Trophoblast cell (in vitro differentiated cells and primary cell): ENCODE results near the gene OLAH.

Source experiments
- DNase-seq, 2 donors: peaks; one replicate each; pipeline ENCODE4 v3.0.0-alpha.2; 2016
- H2AFZ ChIP-seq: 2 replicates; pipeline ENCODE4 v1.6.1; 2013; ENCODE audit warnings: low read length, moderate library complexity, mild to moderate bottlenecking; ENCODE audit not compliant: insufficient read depth, poor library complexity
- H2AK5ac ChIP-seq: 2 replicates; pipeline ENCODE4 v1.6.1; 2013; ENCODE audit warnings: mild to moderate bottlenecking, low read length
- H2BK120ac ChIP-seq: 2 replicates; pipeline ENCODE4 v1.6.1; 2013; ENCODE audit warnings: low read length, mild to moderate bottlenecking, moderate library complexity; ENCODE audit not compliant: insufficient read depth, poor library complexity
- H2BK12ac ChIP-seq: 2 replicates; pipeline ENCODE4 v1.6.1; 2013; ENCODE audit warnings: mild to moderate bottlenecking, low read length, moderate library complexity
- H2BK5ac ChIP-seq: 2 replicates; pipeline ENCODE4 v1.6.1; 2013; ENCODE audit warnings: low read length, low read depth, moderate library complexity, mild to moderate bottlenecking; ENCODE audit not compliant: poor library complexity
- H3K14ac ChIP-seq: 2 replicates; pipeline ENCODE4 v1.6.1; 2013; ENCODE audit warnings: mild to moderate bottlenecking, low read length
- H3K18ac ChIP-seq: 2 replicates; pipeline ENCODE4 v1.6.1; 2013; ENCODE audit warnings: mild to moderate bottlenecking, low read length
- H3K23ac ChIP-seq: 2 replicates; pipeline ENCODE4 v1.6.1; 2013; ENCODE audit warnings: low read length
- H3K27ac ChIP-seq: 2 replicates; pipeline ENCODE4 v1.5.1; 2013; ENCODE audit warnings: low read depth, mild to moderate bottlenecking, inconsistent platforms, low read length, moderate library complexity
- H3K27me3 ChIP-seq: 2 replicates; pipeline ENCODE4 v1.6.1; 2013; ENCODE audit warnings: inconsistent platforms, mild to moderate bottlenecking, low read length, moderate library complexity; ENCODE audit not compliant: insufficient read depth
- H3K36me3 ChIP-seq, 2 experiments: 1 replicate in 1 of 2; 2 replicates in 1 of 2; pipeline ENCODE4 v1.6.1; 2013; ENCODE audit warnings: low read length in 2 of 2, mild to moderate bottlenecking in 2 of 2, moderate library complexity in 1 of 2; ENCODE audit not compliant: insufficient read depth in 2 of 2, control insufficient read depth in 1 of 2
- H3K4ac ChIP-seq: 2 replicates; pipeline ENCODE4 v1.6.1; 2013; ENCODE audit warnings: low read depth, mild to moderate bottlenecking, low read length, moderate library complexity
- H3K4me1 ChIP-seq, 2 experiments: 1 replicate in 1 of 2; 2 replicates in 1 of 2; pipeline ENCODE4 v1.6.1; 2013; ENCODE audit warnings: low read length in 2 of 2, mild to moderate bottlenecking in 2 of 2, moderate library complexity in 1 of 2; ENCODE audit not compliant: insufficient read depth in 2 of 2, control insufficient read depth in 1 of 2
- H3K4me2 ChIP-seq: 2 replicates; pipeline ENCODE4 v1.6.1; 2013; ENCODE audit warnings: inconsistent platforms, mild to moderate bottlenecking, low read length, moderate library complexity
- H3K4me3 ChIP-seq: 2 replicates; pipeline ENCODE4 v1.5.1; 2013; ENCODE audit warnings: mild to moderate bottlenecking, low read depth, low read length, inconsistent platforms
- H3K79me1 ChIP-seq: one replicate; pipeline ENCODE4 v1.6.1; 2013; ENCODE audit warnings: low read length
- H3K79me2 ChIP-seq: 2 replicates; pipeline ENCODE4 v1.6.1; 2013; ENCODE audit warnings: low read length, mild to moderate bottlenecking; ENCODE audit not compliant: control insufficient read depth, insufficient read depth, poor library complexity
- H3K9ac ChIP-seq: 2 replicates; pipeline ENCODE4 v1.6.1; 2013; ENCODE audit warnings: mild to moderate bottlenecking, low read length
- H3K9me3 ChIP-seq: 2 replicates; pipeline ENCODE4 v1.6.1; 2013; ENCODE audit warnings: low read depth, mild to moderate bottlenecking, control low read depth, inconsistent platforms, low read length; ENCODE audit not compliant: insufficient read depth
- H4K12ac ChIP-seq: 2 replicates; pipeline ENCODE4 v1.6.1; 2013; ENCODE audit warnings: low read depth, mild to moderate bottlenecking, low read length, moderate library complexity
- H4K8ac ChIP-seq: 2 replicates; pipeline ENCODE4 v1.6.1; 2013; ENCODE audit warnings: low read depth, mild to moderate bottlenecking, low read length, moderate library complexity
- H4K91ac ChIP-seq: one replicate; pipeline ENCODE4 v1.6.1; 2013; ENCODE audit warnings: low read depth, mild to moderate bottlenecking, low read length, moderate library complexity
- WGBS: extraction: QIAGEN DNeasy Blood & Tissue Kit; methylation state at CpG from one replicate; pipeline ENCODE4 v1.1.7; 2013; ENCODE audit warnings: missing lambda C conversion rate; ENCODE audit not compliant: insufficient read length, insufficient coverage; ENCODE audit errors: extremely low coverage; 5-methylcytosine and 5-hydroxymethylcytosine counted together

OLAH gene

DNA sequence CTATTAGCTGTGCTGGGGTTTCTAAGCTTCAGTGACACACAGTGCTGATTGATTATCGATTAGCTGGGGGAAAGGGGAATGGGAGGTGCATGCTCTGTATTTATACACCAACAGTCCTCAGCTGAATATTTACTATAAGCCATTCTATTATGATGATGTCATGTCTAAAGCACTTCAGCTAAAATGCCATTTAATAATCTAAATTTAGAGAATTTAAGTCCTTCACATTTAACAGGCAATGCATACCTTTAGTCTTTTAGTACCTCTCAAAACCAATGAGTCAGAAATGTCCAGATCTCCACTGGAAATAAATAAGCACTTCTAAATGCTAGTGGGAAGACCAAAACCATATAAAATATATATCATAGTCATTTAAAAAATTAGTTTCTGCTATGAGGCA is 78.0 kb downstream of the OLAH start:
- H2AFZ ChIP-seq = no peak overlapping the region
- H2AK5ac ChIP-seq = no peak overlapping the region
- no peak for DNase-seq
- no peaks in the 10 kb centered on the region for H3K79me1 ChIP-seq
- H3K4me2 ChIP-seq = no peak overlapping the region
- H3K9me3 ChIP-seq = no peaks in the 10 kb centered on the region
- no peak overlapping the region for H3K18ac ChIP-seq
- WGBS = no CpG with 5 or more reads among the region's 1 CpG
- H3K27ac ChIP-seq = no peak overlapping the region
- H2BK12ac ChIP-seq = no peak overlapping the region
- H4K91ac ChIP-seq = no peak overlapping the region
- no peak overlapping the region for H2BK120ac ChIP-seq
- no peaks in the 10 kb centered on the region for H3K79me2 ChIP-seq
- H3K4me3 ChIP-seq = no peak overlapping the region
- H4K8ac ChIP-seq = no peak overlapping the region
- H3K9ac ChIP-seq = no peak overlapping the region
- no peaks in the 10 kb centered on the region for H3K27me3 ChIP-seq
- H3K4ac ChIP-seq = no peak overlapping the region
- no peak overlapping the region for H4K12ac ChIP-seq
- H3K4me1 ChIP-seq = no peaks in the 10 kb centered on the region
- H2BK5ac ChIP-seq = no peak overlapping the region
- H3K14ac ChIP-seq = no peak overlapping the region
- H3K23ac ChIP-seq = no peak overlapping the region
- H3K36me3 ChIP-seq = peaks cover 3% of the 10 kb centered on the region in 2 experiments

DNA sequence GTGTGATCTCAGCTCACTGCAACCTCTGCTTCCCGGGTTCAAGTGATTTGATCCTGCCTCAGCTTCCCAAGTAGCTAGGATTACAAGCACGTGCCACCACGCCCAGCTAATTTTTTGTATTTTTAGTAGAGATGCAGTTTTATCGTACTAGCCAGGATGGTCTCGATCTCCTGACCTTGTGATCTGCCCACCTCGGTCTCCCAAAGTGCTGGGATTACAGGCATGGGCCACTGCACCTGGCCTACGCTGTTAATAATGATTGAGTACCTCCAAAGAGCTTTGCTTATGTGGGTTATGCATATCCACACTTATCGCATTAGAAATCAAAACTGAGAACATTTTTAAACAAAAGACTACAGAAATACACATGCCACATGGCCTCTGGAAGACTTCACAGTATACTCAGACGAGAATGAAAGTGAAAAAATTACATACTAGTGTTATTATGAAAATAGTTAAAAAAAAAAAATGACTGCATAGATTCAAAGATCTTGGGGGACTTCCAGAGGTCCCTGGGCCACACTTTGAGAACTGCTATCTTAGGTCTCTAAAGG is 78.8 kb downstream of the OLAH start:
- no peaks in the 10 kb centered on the region for H3K79me2 ChIP-seq
- no peak overlapping the region for H3K4me2 ChIP-seq
- no peak overlapping the region for H2BK120ac ChIP-seq
- no peak overlapping the region for H2BK12ac ChIP-seq
- no peak overlapping the region for H4K8ac ChIP-seq
- no peaks in the 10 kb centered on the region for H3K4me1 ChIP-seq
- no peaks in the 10 kb centered on the region for H3K79me1 ChIP-seq
- H3K23ac ChIP-seq = no peak overlapping the region
- no peak overlapping the region for H3K27ac ChIP-seq
- H3K27me3 ChIP-seq = no peaks in the 10 kb centered on the region
- no peak overlapping the region for H2BK5ac ChIP-seq
- no peak overlapping the region for H2AK5ac ChIP-seq
- no peak overlapping the region for H3K18ac ChIP-seq
- no peak overlapping the region for H4K12ac ChIP-seq
- no peak overlapping the region for H3K4ac ChIP-seq
- no peak overlapping the region for H3K4me3 ChIP-seq
- no peak for DNase-seq
- no peak overlapping the region for H2AFZ ChIP-seq
- H3K36me3 ChIP-seq = peaks cover 3% of the 10 kb centered on the region in 2 experiments
- H3K9me3 ChIP-seq = no peaks in the 10 kb centered on the region
- H3K9ac ChIP-seq = no peak overlapping the region
- no CpG with 5 or more reads among the region's 9 CpGs for WGBS
- H3K14ac ChIP-seq = no peak overlapping the region
- H4K91ac ChIP-seq = no peak overlapping the region
